NCI-H69 (cell line): ENCODE data around the gene BRSK2.

Source experiments
- DNase-seq: peaks from one replicate; lab custom pipeline; 2025; lab: John Stamatoyannopoulos, UW

BRSK2 gene

DNA sequence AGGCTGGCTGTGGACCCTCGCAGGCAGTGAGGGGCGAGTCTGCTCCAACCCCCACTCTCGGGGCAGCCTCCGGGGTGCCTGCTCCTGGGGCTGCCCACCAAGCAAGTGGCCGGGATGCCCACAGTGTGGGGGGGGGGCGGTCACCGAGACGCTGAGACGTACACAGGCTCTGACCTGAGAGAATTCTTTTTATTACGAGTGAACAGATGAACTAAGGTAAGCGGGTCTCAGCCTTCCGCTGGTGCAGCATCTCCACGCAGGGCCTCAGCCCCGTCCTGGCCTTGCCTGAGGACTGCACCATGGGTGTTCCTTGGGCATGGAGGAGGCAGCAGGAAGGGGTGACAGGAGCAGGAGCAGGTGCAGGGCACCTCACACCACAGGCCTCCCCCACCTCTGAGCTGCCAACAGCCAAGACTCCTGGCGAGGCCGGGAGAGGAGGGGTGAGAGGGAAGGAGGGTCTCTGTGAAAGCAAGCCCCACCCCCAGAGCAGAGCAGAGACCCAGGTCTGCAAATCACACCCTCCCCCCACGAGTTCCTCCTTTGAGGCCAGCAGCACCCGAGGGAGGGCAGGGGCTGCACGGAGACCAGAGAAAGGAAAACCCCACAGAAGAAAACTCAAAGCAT is 79.7 kb downstream of the BRSK2 start:
- no peak for DNase-seq

DNA sequence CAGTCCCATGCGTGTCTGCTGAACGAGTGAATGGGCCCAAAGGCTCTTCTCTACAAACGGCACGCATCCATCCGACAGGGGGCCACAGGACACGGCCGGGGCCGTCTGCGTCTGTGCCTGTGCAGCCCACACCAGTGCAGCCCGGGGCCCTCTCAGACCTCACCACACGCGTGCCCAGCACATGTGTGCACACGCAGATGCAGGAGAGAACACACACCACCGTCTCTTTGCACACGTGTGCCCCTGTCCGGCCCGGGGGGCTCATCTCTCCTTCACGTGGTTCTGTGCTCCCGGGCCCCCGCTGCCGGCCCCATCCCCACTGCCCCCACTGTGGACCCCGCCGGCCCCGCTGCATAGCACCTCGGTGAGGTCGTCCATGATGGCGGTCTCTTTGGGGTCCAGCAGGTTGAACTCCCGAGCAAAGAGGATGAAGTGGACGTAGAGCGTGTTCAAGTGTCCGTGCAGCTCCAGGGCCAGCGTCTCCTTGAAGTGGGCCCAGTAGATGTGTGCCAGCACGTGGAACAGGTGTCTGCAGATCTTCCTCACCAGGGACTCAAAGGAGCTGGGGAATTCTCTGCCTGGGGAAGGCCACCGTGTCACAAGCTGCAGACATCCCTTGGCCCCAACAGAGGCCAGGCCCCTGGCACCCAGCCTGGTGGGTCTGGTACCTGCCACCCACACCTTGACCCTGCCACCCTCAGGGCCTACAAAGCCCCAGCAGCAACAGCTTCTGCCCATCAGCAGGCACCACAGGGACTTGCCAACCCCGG is 80.4 kb downstream of the BRSK2 start:
- DNase-seq, result no peak

DNA sequence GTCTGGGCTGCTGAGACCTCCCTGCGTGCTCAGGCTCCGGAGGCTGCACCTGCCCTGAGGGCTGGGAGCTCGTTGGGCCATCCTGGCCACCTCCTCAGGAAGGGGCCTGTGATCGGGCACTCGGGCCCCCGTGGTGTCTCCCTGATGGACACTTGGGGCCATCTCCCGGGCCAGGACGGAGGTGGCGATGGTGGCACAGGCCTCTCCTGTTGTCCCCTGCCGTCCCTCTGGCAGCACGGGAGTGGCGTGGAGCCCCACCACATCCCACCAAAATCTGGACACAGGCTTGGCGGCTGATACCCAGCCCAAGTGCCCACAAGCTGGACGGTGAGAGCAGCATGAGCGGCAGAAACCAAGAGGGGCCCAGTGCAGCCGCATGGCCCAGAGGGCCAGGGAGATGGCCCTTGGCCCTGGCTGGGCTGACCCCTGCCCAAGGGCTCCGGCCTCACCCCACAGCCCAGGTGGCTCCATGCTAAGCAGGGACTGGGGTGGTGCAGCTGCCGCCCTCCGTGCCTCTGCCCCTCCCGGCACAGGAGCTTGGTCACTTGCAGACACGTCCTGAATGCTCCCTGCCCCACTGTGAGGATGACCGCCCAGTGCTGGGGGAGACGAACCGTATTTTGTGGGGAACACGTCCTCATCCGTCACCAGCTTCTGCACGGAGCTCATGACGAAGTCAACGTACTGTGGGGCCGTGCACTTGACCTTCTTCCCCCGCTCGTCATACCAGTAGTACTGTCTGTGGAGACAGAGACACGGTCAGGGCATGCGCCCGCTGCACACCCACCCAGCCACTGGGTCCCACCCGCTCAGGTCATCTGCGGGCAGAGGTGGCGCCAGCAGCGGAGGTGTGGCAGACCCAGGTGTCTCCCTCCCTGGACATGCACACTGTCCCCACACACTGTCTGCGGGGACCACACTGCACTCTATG is 81.2 kb downstream of the BRSK2 start:
- no peak for DNase-seq

DNA sequence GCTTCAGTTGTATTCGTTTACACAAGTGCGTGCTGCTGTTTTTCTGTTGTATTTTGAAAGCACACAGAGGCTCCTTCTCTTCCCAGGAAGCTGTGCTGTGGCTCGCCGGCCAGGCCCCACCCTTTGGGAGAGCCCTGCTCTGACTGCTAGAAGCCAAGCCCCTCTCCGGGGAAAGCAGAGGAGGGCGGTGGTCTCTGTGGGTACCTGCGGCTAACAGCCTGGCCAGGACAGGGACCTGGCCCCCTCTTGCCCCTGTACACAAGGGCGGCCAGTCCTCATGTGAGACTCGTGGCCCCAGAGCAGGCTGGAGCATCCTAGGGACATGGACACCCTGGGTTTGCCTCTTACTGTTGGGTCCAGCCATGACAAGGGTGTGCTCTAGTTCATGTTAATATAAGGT is 82.0 kb downstream of the BRSK2 start:
- no peak for DNase-seq

DNA sequence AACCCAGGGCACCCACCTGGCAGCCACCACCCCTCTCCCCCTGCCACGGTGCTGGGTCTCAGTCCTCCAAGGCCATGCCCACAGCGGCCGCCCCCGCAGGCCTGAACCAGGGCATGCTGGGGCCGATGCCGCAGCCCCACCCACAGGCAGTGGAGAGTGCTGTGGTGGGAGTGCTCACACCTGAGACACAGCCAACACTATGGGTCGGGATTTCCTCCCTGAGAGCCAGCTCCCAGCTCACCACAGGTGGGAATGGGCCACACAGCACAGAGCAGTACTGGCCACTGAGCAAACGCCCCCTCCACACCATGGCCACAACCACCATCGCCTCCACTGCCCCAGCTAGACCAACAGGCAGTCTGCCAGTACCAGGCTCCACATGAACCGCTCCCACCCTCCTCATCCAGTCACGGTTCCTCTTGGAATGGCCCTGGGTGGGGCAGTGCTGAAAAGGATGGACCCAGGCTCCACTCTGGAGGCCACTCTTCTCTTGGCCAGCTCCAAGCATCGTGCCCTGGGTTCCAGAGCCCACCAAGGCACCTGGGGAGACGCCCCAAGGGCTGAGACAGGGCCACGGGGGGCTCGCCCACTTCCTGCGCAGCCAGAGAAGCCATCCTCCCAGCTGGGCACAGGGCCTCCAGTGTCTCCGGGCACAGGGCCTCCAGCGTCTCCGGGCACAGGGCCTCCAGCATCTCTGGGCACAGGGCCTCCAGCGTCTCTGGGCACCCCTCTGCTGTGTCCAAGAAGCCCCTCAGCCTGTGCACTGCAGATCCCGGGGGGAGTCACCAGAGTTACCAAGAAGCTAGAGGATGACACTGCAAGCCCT is 82.7 kb downstream of the BRSK2 start:
- no peak for DNase-seq

DNA sequence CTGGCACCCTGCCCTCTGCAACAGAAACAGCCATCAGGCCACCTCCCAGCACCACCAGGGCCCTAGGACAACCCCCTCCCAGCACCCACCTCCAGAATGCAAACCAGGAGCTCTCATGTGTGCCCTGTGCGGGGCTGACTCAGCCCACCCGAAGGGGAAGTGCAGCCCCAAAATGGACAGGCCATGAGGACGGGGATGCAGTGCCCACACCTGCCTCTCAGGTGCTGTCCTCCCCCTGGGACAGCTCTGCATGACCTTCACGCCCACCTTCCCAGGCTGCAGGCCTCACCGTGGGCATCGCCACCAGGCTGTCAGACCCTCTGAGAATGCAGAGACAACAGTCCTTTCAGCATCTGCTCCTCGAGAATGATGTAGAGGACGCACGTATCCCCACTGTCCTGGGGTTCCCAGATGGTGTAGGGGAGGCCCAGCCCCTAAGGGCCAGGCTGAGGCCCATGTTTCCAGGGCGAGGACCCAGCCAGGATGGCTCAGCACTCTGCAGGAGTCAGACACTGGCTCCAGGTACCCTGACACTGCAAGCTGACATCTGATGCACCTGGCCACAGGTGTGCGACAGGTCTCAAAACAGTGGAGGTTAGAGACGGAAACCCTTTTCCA is 83.4 kb downstream of the BRSK2 start:
- DNase-seq, result no peak

DNA sequence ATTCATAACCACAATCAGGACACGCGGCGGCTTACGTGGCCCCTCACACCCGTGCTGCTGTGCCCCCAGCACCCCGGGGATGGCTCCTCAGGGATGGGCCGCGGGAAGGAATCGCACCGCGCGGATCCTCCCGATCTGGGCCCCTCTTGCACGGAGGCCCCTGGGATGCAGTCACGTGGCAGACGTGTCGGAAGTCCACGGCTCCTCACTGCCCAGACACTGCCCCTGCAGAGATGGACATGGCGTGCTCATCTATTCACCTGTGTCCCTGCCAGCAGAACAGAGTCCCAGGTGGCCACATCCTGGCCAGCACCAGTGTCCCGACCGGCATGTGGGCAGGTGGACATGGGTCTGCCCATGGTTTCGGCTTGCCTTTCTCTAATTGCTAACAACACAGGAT is 84.1 kb downstream of the BRSK2 start:
- DNase-seq, result no peak

DNA sequence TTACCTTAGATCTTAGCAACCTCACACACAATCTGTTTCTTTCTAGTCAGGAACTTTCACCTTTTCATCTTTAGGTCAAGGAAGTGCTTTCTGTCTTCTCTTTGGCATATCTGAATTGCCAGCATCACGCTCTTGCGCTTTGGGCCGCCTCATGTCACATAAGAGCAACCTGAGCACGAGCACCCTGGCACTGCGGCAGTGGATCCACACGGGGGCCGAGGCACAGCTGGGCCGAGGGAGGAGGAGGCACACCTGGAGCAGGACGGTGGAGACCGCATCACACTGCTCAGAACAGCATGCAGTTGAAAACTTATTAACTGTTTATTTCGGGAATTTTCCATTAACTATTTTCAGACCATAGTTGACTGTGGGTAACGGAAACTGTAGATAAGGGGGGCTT is 86.1 kb downstream of the BRSK2 start:
- DNase-seq, result no peak

DNA sequence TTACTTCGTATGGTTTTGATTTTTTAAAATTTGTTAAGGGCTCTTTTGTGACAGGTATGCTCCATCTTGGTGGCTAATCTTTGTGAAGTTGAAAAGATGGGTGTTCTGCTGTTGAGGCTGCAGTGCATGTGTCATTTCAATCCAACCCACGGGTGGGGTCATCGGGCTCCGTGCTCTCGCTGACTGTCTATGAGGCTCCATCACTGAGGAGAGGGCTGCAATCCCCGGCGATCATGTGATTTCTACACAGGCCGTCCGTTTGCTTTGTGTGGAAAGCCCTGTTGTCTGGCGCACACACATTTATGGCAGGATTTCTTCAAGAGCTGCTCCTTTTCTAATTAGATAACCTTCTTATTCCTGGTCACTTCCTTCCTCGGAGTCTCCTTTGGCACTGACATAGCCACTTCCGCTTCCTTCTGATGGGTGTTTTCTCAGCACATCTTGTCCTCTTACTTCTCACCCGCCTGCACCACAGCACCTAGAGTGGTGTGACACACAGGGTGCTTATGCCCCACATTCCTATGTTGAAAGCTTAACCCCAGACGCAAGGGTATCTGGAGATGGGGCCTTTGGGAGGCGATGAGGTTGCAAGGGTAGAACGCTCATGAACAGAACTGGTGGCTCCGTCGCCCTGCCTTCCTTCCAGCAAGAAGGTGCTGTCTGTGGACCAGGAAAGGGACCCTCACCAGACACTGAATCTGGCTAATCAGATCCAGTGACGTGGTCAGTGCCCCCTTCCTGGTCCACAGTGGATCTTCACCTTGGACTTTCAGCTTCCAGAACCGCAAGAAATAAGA is 87.4 kb downstream of the BRSK2 start:
- no peak for DNase-seq

DNA sequence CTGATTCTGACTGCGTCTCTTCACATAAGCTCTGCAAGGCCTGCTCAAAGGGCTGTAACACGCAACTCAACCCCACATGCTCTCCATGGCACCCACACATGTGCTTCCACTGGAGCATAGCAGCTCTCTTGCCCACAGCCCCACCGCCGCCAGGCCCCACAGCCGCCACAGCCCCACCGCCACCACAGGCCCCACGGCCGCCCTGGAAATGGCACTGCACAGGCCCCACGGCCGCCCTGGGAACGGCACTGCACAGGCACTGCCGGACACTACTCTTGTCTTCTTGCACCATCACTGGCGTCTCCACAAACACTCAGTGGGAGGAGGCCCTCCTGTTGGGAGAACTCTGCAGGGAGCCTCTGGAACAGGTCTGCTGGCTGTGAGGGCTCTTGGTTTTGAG is 88.3 kb downstream of the BRSK2 start:
- DNase-seq, result no peak

DNA sequence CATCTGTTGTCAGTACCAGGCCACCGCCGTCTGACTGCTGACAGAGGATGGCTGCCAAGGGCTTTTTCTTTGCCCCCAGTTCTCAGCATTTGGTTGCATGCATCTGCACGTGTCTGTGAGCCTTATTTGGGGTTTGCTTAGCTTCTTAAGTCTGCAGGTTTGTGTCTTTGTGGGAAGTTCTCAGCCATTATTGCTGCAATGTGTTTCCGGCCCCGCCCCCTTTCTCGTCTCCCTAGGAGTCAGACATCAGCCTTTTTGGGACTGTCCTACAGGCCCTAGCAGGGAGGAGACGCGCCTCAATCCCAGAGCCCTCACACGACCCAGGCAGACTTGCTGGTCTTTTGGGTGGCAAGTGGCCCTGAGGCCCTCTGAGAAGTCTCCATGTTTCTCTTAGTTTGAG is 88.8 kb downstream of the BRSK2 start:
- no peak for DNase-seq

DNA sequence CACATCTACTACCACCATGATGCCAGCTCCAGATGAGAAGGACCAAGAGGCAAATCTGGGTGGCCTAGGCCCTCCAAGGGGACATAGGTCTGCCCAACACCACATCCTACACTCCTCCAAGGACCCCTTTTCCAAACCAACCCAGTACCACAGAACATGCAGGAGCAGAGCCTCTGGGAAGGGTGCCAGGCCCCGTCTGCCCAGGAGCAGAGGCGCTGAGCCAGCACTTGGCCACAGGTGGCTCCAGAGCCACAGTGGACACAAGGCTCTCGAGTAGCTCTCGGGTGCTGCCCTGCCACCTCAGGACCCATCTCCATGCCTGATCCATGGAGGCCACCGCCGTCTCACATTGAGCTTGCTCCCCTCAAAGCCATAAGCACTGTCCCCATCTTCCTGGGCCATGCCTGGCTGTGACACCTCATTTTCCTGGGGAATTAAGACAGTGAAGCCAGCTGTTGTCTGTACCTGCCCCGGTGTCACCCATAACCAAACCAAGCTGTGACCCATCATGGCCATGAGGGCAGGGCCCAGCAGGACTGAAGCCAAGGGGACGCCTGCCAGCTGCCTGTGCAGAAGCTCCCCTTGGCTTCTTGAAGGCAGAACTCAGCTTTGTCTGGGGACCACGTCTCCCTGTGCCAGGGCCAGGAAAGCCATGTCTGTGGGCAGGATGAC is 89.4 kb downstream of the BRSK2 start:
- no peak for DNase-seq

DNA sequence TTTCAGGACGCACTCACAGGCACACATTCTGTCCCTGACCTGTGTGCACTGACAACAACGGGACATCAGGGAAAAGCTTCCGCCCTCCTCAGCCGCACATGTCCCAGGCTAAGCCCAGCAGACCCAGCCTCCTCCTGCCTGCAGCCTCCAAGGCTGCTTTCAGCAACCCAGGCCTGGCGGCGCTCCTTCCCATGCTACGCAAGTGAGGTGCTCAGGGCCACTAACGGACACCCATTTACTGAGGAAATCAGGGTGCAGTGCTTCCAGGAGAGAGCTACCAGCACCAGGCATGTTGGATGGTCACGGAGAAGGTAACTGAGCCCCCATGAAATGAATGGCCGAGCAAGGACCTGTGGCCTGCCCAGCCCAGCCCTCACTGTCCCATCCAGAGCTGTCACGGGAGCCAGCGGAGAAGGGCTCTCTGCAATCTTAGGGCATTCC is 90.0 kb downstream of the BRSK2 start:
- DNase-seq, result no peak

DNA sequence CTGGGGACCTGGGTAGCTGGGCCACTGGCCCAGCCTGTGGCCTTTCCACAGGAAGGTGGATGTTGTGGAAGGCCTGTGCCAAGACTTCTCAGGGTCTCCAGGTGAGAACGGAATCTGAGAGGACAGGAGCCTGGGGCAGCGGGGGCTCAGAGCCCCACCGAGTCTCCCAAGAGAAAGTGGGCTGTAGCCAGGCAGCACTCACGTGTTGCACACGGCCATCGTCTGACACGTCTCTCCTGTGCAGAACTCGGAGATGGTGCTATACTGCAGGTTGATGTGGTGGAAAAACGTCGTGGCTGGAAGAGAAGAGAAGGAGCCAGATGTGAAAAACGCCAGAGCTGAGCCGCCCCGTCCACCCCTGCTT is 90.4 kb downstream of the BRSK2 start:
- no peak for DNase-seq

DNA sequence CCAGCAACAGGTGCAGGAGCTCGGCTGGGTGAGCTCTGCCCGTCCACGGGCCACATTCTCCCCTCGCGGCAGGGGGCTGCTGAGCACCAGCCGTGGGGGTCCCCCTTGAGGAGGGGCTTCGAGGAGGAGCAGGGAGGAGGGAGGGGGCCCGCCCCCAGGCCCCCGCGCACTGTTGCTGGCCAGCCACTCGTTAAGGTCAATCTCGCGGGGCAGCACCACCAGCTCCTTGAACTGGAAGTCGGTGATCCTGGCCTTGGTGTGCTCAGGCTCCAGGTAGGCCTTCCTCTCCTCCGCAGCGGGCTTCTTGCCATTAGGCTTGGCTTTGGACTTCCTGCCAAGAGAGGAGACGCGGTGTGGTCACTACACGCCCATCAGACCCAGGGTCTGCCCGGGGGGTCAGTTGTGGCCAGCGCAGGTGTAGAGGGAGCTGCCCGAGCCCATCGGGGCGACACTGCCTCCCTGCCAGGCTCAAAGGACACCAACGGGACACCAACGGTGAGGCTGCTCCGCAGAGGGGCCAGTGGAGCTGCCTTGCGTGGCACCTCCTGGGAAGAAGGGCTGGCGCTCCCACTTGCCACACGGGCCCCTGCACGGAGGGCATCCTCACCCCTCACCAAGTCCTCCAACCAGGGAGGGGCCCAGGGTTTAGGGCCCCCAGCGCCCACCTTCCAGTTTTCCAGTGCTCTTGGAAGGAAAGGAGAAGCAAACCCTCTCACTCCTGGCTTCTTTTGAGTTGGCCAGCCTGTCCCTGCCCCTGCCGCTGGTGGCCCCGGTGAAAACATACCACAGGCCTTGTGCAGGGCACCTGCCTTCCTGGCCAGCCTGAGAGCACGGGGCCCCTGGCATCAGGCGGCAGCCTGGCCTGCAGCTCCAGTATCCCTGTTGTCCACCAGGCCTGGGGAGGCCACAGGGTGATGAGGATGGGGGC is 91.1 kb downstream of the BRSK2 start:
- DNase-seq, result no peak

DNA sequence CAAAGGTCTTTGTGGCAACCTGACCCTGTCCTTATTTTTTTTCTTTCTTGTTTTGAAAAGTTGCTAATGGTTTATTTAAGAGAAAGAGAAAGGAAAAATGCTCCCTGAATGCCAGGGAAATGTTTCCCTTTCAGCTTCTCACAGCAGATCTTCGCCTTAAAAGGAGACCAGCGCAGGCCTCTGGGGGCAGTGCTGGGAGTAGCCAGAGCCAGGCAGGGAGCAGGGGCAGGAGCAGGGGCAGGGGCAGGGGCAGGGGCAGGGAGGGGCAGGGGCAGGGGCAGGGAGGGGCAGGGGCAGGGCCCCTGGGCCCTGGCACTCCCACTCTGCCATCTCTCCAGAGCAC is 91.7 kb downstream of the BRSK2 start:
- no peak for DNase-seq

DNA sequence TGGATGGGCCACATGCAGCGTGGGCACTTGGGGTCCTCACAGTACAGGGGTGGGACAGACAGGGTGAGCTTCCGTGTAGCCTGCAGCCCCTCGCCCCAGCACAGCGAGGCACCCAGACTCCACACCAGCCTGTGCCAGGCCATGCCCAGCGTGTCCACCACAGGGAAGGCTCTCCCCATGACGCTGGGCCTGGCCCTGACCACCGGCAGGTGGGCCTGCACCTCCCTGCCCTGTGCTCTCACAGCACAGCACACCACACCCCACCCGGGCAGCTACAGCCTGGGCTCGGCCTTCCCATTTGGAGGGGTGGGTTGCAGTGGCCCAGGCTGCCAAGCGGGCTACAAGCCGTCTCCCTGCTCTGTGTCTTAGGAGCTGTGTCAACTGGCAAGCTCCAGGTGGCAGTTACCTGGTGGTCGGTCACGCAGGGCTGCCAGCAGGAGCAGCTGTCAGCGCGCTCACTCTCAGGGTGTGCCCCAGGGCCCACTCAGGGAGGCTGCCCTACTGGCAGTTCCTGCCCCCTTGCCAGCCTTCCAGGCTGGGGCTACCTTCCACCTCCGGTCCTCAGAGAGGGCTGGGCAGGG is 92.2 kb downstream of the BRSK2 start:
- no peak for DNase-seq

DNA sequence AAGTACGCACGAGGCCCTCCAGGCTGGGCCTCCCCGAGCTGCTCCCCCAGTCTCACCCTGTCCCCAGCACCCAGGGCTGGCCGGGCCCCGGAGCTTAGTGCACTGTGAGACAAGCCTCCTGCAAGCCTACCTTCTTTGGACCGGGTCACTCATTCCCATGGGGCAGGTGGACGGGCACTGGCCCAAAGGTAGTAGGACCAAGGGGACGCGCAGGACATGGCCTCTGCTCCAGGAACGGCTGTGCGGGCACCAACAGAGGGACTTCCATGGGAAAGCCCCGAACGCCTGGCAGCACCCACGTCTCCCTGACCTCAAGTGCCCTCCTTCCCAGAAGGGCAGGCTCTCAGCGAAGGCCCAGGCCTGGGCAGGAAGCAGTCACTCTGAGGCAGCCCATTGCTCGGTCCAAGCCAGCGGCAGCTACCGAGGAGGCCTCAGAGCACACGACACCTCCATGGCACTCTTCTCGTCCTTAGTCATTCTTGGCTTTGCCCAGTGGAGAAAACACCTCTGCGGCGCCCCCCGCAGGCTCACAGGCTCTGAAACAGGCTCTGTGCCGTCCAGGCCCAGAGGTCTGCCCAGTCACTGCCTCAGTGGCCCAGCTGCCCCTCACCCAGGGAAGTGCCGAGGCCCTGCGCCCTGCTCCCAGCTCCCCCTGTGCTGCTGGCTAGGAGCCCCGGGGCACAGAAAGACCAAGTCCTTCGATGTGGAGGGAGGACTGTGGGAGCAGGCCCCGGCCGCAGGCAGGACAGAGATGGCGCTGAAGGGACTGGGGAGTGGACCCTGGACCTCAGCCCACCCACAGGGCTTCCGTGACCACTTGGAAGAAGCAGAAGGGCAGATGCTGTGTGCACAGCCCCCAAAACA is 93.1 kb downstream of the BRSK2 start:
- DNase-seq, result no peak
